Choroid plexus epithelial cell (primary cell): ENCODE data around the gene FOXN3.

Source experiments
- DNase-seq: peaks from one replicate; pipeline ENCODE4 v3.0.0-alpha.2; 2010; ENCODE audit warnings: low read depth
- H3K4me3 ChIP-seq: 2 replicates; pipeline ENCODE4 v1.5.1; 2011; ENCODE audit warnings: low read depth, mild to moderate bottlenecking, control low read depth, low read length, moderate library complexity
- CTCF ChIP-seq: conservative IDR thresholded peaks from 2 replicates; pipeline ENCODE4 v1.5.1; 2011; ENCODE audit warnings: low read depth, mild to moderate bottlenecking, control low read depth, inconsistent platforms, low read length, moderate library complexity

FOXN3 gene

GRCh38 chr14:89171168-89171567 is 245.9 kb downstream of the FOXN3 start:
- no peak overlapping the region for H3K4me3 ChIP-seq
- DNase-seq: peak; percentile 52
- no peak for TF ChIP-seq CTCF

GRCh38 chr14:89167705-89168104 is 249.3 kb downstream of the FOXN3 start:
- no peak for TF ChIP-seq CTCF
- peak; percentile 19 for DNase-seq
- no peak overlapping the region for H3K4me3 ChIP-seq

GRCh38 chr14:89166633-89167032 is 250.4 kb downstream of the FOXN3 start:
- DNase-seq: no peak
- H3K4me3 ChIP-seq: no peak overlapping the region
- no peak for TF ChIP-seq CTCF

GRCh38 chr14:89165189-89166181 is 251.5 kb downstream of the FOXN3 start:
- no peak for DNase-seq
- TF ChIP-seq CTCF: no peak
- no peak overlapping the region for H3K4me3 ChIP-seq

GRCh38 chr14:89164168-89165073 is 252.6 kb downstream of the FOXN3 start:
- H3K4me3 ChIP-seq: no peak overlapping the region
- no peak for TF ChIP-seq CTCF
- DNase-seq: peak; percentile 70

- no peak overlapping the region for H3K4me3 ChIP-seq
- TF ChIP-seq CTCF: no peak
- DNase-seq: no peak
These were observed 253.9 kb downstream of the FOXN3 start for GRCh38 chr14:89163031-89163636.
